ENCODE results near the gene SLC6A19.

DNA sequence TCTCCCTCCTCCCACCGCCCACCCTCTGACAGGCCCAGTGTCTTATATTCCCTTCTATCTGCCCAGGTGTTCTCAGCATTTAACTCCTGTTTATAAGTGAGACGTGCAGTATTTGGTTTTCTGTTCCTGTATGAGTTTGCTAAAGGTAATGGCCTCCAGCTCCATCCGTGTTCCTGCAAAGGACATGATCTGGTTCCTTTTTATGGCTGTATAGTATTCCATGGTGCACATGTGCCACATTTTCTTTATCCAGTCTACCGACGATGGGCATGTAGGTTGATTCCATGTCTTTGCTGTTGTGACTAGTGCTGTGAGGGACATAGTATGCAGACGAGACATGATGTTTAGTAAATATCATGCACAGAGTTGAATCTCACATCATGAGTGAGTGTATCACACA lies 7.0 kb upstream of the SLC6A19 start:
- TF ChIP-seq EZH2phosphoT487 (conservative IDR thresholded peaks at IDR 0.05; ENCODE audit: low read length): no peak
- TF ChIP-seq, protein P1, sequence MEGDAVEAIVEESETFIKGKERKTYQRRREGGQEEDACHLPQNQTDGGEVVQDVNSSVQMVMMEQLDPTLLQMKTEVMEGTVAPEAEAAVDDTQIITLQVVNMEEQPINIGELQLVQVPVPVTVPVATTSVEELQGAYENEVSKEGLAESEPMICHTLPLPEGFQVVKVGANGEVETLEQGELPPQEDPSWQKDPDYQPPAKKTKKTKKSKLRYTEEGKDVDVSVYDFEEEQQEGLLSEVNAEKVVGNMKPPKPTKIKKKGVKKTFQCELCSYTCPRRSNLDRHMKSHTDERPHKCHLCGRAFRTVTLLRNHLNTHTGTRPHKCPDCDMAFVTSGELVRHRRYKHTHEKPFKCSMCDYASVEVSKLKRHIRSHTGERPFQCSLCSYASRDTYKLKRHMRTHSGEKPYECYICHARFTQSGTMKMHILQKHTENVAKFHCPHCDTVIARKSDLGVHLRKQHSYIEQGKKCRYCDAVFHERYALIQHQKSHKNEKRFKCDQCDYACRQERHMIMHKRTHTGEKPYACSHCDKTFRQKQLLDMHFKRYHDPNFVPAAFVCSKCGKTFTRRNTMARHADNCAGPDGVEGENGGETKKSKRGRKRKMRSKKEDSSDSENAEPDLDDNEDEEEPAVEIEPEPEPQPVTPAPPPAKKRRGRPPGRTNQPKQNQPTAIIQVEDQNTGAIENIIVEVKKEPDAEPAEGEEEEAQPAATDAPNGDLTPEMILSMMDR (IDR thresholded peaks at IDR 0.05; ENCODE audit: insufficient read depth, low read length, poor library complexity, severe bottlenecking): no peak

All from SU-DHL-6 (cell line).